WTC11 (cell line): Measurements from ENCODE around the gene TREML4. TPM values are rescaled to one million over a fixed set of nuclear protein-coding genes. Genes with fewer than 3 reads are reported as not detected.

Experiments
- ATAC-seq: fragments of 200-7000 bp; cut with Tn5 transposase; 2 replicates; pipeline ENCODE4 v1.10.0; 2021; ENCODE audit warnings: mild to moderate bottlenecking, moderate library complexity
- CTCF ChIA-PET: fragments of 300-600 bp; sonication (Branson Sonifier 250); formaldehyde crosslinking; loops from one replicate; lab custom pipeline; 2021; ENCODE audit warnings: antibody characterized with exemption; lab: Charles Lee
- POLR2A ChIA-PET: fragments of 350-600 bp; sonication (Branson Sonifier 250); formaldehyde crosslinking; loops from one replicate; lab custom pipeline; 2021; ENCODE audit warnings: antibody characterized with exemption; lab: Charles Lee
- DNase-seq: peaks from one replicate; pipeline ENCODE4 v3.0.0; 2021; ENCODE audit warnings: low spot score
- H3K27ac Mint-ChIP-seq: 2 replicates; pipeline ENCODE4 v1.8.0; 2021; ENCODE audit warnings: mixed read lengths
- H3K27me3 Mint-ChIP-seq: 2 replicates; pipeline ENCODE4 v1.8.0; 2021; ENCODE audit warnings: low read depth, mild to moderate bottlenecking, moderate library complexity, mixed read lengths
- H3K36me3 Mint-ChIP-seq: 2 replicates; pipeline ENCODE4 v1.8.0; 2021; ENCODE audit warnings: mixed read lengths
- H3K4me1 Mint-ChIP-seq: 2 replicates; pipeline ENCODE4 v1.8.0; 2022; ENCODE audit warnings: mixed read lengths
- H3K4me3 Mint-ChIP-seq: 2 replicates; pipeline ENCODE4 v1.8.0; 2021; ENCODE audit warnings: mild to moderate bottlenecking, moderate library complexity, mixed read lengths
- H3K9me3 Mint-ChIP-seq: 2 replicates; pipeline ENCODE4 v1.8.0; 2021; ENCODE audit warnings: mixed read lengths
- AFF4 ChIP-seq: sonication (generic); formaldehyde crosslinking; IDR thresholded peaks from 2 replicates; pipeline ENCODE4 v1.8.1; 2023; ENCODE audit warnings: mild to moderate bottlenecking, missing genetic modification reagents, borderline replicate concordance
- ATF2 ChIP-seq: sonication (generic); formaldehyde crosslinking; IDR thresholded peaks from 2 replicates; pipeline ENCODE4 v1.8.1; 2022; ENCODE audit warnings: low read depth, missing genetic modification reagents, borderline replicate concordance
- ELF4 ChIP-seq: sonication (generic); formaldehyde crosslinking; IDR thresholded peaks from 2 replicates; pipeline ENCODE4 v1.8.1; 2022; ENCODE audit warnings: low read depth, mild to moderate bottlenecking, moderate library complexity, missing genetic modification reagents
- ESRRA ChIP-seq: sonication (generic); formaldehyde crosslinking; IDR thresholded peaks from 2 replicates; pipeline ENCODE4 v1.8.1; 2022; ENCODE audit warnings: mild to moderate bottlenecking, missing genetic modification reagents, borderline replicate concordance
- ETV6 ChIP-seq: sonication (generic); formaldehyde crosslinking; IDR thresholded peaks from 2 replicates; pipeline ENCODE4 v1.8.1; 2022; ENCODE audit warnings: mild to moderate bottlenecking, missing genetic modification reagents
- IRF1 ChIP-seq: sonication (generic); formaldehyde crosslinking; IDR thresholded peaks from 2 replicates; pipeline ENCODE4 v1.8.0; 2023; ENCODE audit warnings: missing genetic modification reagents
- PRDM15 ChIP-seq: sonication (generic); formaldehyde crosslinking; IDR thresholded peaks from 2 replicates; pipeline ENCODE4 v1.8.0; 2022; ENCODE audit warnings: missing genetic modification reagents
- PRRX2 ChIP-seq: fragments of 250-450 bp; sonication (Bioruptor Pico); IDR thresholded peaks from 2 replicates; pipeline ENCODE4 v1.8.0; 2021; ENCODE audit warnings: mild to moderate bottlenecking
- STAT6 ChIP-seq: sonication (generic); formaldehyde crosslinking; conservative IDR thresholded peaks from 2 replicates; pipeline ENCODE4 v1.8.1; 2023; ENCODE audit warnings: mild to moderate bottlenecking, low read depth, missing genetic modification reagents, moderate library complexity
- ZBTB21 ChIP-seq: sonication (generic); formaldehyde crosslinking; IDR thresholded peaks from 2 replicates; pipeline ENCODE4 v1.8.1; 2023; ENCODE audit warnings: mild to moderate bottlenecking, missing genetic modification reagents, borderline replicate concordance
- ZBTB43 ChIP-seq: sonication (generic); formaldehyde crosslinking; IDR thresholded peaks from 2 replicates; pipeline ENCODE4 v1.8.1; 2023; ENCODE audit warnings: mild to moderate bottlenecking, missing genetic modification reagents
- ZNF232 ChIP-seq: sonication (generic); formaldehyde crosslinking; IDR thresholded peaks from 2 replicates; pipeline ENCODE4 v1.8.0; 2022; ENCODE audit warnings: mild to moderate bottlenecking, missing genetic modification reagents
- ZNF263 ChIP-seq: sonication (generic); formaldehyde crosslinking; IDR thresholded peaks from 2 replicates; pipeline ENCODE4 v1.8.1; 2022; ENCODE audit warnings: low read depth, mild to moderate bottlenecking, moderate library complexity, missing genetic modification reagents
- total RNA-seq: library from RNA; stranded (reverse); gene quantifications from 3 replicates; pipeline ENCODE4 v1.2.3, GENCODE V29; 2021

TREML4 gene
- total RNA-seq, 1 experiment from 2014 or later: not detected

- TF ChIP-seq AFF4 (CRISPR knock-in tag): no peak
- TF ChIP-seq, all 79 proteins: peak for 0
These were observed 26.4 kb upstream of the TREML4 start (continued) for GRCh38 chr6:41201764-41202173.

GRCh38 chr6:41204156-41204555 lies 24.0 kb upstream of the TREML4 start:
- TF ChIP-seq ETV6 (CRISPR knock-in tag): no peak
- no peak for TF ChIP-seq ZBTB43
- no peak for TF ChIP-seq ATF2 (CRISPR knock-in tag)
- no peak for TF ChIP-seq ESRRA (CRISPR knock-in tag)
- TF ChIP-seq PRDM15: no peak
- no peak for TF ChIP-seq PRRX2 (CRISPR knock-in tag)
- no peak for TF ChIP-seq IRF1
- no peak for TF ChIP-seq ZNF232 (CRISPR knock-in tag)
- no peak for TF ChIP-seq ZNF263 (CRISPR knock-in tag)
- TF ChIP-seq ZBTB21 (CRISPR knock-in tag): no peak
- no peak for TF ChIP-seq ELF4 (CRISPR knock-in tag)
- TF ChIP-seq STAT6 (CRISPR knock-in tag): no peak

More at GRCh38 chr6:41204156-41204555, 24.0 kb upstream of the TREML4 start:
- no peak for ATAC-seq
- Mint-ChIP-seq H3K4me3 (no peak overlapping the region), H3K27me3 (peaks cover 3% of the 10 kb centered on the region), H3K36me3 (no peaks in the 10 kb centered on the region), H3K27ac (no peak overlapping the region), H3K9me3 (peaks cover 6% of the 10 kb centered on the region; the same call in 1 of the 2 replicates), H3K4me1 (peaks cover 19% of the 10 kb centered on the region)
- CTCF ChIA-PET: interaction anchor here (0.7 kb wide), 1 partner anchor 577 kb away, joined by 4 read pairs; no protein-coding TSS in a partner anchor
- POLR2A ChIA-PET: no interaction called here
- no peak for DNase-seq
